Measurements from ENCODE around the gene HNRNPU.
"Not testable (repeated sequence)": the region's sequence is repeated elsewhere in the genome, so short reads cannot be mapped to it uniquely, and the experiment has no call there.

HNRNPU gene

DNA sequence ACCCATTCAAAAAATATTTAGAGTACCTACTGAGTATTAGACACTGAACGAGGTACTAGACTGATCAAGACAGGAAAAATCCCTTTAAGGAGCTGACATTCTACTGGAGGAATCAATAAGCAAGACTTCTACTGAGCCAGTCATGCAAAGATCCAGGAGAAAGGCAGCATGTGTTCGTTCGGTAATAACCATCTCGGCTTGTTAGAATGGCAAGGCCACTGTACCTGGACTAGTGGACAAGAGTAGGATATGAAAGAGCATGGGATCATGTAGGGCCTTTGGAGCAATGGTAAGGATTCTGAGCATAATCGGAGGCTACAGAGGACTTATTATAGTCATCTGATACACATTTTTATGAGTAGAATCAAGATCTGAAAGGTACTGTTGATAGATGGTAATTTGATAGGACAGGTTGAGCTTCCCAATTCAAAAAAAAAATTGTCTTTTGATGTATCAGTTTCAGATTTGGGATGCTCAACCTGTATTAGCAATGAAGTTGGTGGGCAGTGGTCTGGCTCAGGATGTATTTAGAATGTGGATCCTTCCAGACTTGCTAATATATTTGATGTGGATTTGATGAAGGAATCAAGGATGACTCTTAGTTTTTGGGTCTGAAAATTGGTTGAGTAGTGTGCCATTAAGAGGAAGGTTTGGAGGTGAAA, 26.6 kb downstream of the HNRNPU start:
- no peak for DNase-seq

DNA sequence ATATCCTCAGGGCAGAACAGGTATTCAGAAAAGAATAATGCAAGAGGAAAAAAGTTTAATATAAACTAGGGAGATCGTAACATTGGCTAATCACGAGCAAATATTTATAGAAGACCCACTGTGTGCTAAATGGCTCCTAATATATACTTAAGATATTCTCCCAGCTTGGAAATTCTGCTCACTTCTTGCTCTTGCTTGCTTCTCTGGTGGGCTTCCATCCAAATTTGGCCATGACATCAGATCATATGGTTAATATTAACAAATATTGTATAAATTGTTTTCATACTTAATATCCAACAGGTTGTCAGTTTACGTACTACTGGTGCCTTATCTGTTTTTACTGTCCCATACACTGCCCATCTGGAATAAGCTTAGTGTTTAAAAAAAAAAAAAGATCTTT, 27.8 kb downstream of the HNRNPU start:
- DNase-seq = no peak

GRCh38 chr1:244836135-244836521, 28.2 kb downstream of the HNRNPU start:
- DNase-seq = no peak

GRCh38 chr1:244835276-244836134, 28.8 kb downstream of the HNRNPU start, which contains the start of gene COX20:
Gene COX20 (plus strand): TSS chr1:244835658. CDS start chr1:244835715, 57 bp downstream.
- DNase-seq = peak; percentile 84

GRCh38 chr1:244834543-244835275, 29.6 kb downstream of the HNRNPU start:
- no peak for DNase-seq

GRCh38 chr1:244833734-244834542, 30.4 kb downstream of the HNRNPU start:
- DNase-seq = no peak

DNA sequence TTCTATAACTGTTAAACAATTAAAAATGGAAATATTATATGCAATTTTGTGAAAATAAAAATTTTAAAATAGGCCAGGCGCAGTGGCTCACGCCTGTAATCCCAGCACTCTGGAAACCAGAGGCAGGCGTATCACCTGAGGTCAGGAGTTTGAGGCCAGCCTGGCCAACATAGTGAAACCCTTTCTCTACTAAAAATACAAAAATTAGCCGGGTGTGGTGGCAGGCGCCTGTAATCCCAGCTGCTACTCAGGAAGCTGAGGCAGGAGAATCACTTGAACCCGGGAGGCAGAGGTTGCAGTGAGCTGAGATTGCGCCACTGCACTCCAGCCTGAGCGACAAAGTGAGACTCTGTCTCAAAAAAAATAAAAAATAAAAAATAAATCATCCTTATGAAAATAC, 31.1 kb downstream of the HNRNPU start:
- not testable (repeated sequence) for DNase-seq

GRCh38 chr1:244830639-244831038, 33.7 kb downstream of the HNRNPU start:
- DNase-seq = no peak

DNA sequence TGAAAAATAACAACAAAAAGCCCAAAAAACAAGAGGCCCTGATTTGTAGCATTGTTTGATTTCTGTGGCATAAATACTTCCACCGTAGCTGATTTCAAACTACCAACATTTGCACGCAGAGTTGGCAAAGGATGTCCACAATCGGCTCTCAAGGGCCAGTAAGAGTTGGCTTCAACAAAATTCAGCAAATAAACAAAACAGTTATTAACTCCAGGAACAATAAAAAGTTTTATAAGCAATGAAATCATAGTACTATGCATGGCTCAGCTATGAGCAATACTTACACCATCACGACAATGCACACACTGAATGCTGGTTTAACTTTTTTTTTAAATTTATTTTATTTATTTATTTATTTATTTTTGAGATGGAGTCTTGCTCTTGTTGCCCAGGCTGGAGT, 37.6 kb downstream of the HNRNPU start:
- DNase-seq = no peak

DNA sequence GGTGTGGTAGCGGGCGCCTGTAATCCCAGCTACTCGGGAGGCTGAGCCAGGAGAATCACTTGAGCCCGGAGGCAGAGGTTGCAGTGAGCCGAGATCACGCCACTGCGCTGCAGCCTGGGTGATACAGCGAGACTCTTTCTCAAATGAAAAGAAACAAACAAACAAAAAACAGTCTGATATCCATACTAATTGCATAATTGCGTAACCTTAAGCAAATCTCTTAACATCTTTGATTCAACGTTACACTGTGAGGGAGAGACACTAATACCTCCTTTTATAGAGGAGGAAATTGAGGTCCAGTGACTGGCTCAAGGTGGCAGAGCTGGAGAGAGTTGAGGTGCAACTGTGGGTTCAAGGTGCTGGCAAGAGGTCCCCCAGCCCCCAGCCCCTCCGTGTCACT, 41.5 kb downstream of the HNRNPU start:
- no peak for DNase-seq

- no peak for DNase-seq
Observed at GRCh38 chr1:244821134-244821533, 43.2 kb downstream of the HNRNPU start.

- DNase-seq = no peak
Observed at GRCh38 chr1:244820131-244820530, 44.2 kb downstream of the HNRNPU start.

DNA sequence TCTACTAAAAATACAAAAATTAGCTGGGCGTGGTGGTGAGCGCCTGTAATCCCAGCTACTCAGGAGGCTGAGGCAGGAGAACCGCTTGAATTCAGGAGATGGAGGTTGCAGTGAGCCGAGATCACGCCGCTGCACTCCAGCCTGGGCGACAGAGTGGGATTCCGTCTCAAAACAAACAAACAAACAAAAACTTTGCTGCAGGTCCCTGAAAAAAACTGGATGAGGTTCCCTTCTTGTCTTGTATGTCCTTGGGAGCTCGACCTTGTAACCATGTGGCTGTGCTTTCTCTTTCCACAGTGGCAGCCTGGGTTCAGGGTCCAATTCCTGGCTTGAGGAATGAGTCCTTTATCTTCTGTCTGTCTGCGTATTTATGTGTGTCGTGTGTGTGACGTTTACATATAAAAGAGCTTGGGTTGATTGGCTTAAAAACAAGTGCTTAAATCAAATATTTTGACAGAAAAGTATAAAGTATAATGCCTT, 46.9 kb downstream of the HNRNPU start:
- no peak for DNase-seq

DNA sequence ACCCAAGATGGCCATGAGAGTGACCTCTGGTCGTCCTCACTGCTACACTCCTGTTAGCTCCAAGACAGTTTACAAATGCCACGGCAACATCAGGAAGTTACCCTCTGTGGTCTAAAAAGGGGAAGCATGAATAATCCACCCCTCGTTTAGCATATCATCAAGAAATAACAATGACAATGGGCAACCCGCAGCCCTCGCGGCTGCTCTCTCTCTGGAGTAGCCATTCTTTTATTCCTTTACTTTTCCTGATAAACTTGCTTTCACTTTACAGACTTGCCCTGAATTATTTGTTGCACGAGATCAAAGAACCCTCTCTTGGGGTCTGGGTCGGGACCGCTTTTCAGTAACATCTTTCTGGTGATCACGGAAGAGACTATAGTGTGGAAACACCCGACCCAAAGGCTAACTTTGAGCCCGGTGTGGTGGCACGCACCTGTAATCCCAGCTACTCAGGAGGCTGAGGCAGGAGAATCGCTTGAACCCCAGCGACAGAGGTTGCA, 48.7 kb downstream of the HNRNPU start:
- DNase-seq = no peak

- no peak for DNase-seq
Observed at GRCh38 chr1:244813327-244813726, 51.0 kb downstream of the HNRNPU start.

DNA sequence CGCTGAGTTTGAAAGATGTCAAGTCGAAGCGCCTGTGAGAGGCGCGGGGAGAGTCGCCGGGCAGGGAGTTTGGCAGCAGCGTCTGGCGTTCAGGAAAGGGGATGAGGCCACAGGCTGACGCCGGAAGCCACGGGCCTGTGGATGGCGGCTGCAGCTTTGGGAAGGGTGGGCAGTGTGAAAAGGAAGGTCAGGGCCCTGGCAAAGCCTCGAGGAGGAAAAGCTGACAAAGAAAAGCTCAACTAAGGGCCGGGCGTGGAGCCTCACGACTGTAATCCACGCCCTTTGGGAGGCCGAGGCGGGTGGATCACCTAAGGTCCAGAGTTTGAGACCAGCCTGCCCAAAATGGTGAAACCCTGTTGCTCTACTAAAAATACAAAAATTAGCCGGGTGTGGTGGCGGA, 54.1 kb downstream of the HNRNPU start:
- no peak for DNase-seq

- DNase-seq = no peak
Observed at GRCh38 chr1:244807138-244807537, 57.2 kb downstream of the HNRNPU start.

- DNase-seq = no peak
Observed at GRCh38 chr1:244804841-244805240, 59.5 kb downstream of the HNRNPU start.

DNA sequence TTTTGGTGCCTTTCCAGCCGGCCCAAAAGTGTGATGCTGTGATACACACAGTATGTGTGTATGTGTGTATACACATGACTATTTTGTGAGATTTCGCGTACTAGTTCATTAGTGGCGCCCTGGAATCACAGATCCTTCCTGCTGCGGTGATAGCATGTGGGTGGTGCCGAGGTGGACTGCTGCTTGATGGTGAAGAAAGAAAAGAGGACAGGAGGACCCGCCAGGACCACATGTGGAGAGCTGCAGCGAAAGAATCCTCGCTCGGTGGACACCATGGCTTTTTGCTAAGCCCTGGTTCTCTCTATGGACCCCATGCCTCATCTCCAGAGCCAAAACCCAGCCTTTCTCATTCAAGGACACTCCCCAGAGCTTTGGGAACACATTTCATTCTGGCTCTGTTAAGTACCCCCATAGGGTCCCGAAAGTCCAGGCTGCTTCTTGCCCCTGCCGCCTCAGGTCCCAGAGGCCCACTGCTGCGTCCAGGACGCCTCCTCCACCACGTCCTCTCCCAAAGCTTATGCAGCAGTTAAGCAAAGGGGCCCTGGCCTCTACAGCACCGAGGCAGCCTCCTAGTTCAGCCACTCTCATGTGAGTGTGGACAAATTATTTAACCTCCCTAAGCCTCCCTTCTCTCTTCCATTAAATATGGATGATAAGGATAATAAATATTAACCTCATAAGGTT, 61.6 kb downstream of the HNRNPU start:
- DNase-seq = no peak

DNA sequence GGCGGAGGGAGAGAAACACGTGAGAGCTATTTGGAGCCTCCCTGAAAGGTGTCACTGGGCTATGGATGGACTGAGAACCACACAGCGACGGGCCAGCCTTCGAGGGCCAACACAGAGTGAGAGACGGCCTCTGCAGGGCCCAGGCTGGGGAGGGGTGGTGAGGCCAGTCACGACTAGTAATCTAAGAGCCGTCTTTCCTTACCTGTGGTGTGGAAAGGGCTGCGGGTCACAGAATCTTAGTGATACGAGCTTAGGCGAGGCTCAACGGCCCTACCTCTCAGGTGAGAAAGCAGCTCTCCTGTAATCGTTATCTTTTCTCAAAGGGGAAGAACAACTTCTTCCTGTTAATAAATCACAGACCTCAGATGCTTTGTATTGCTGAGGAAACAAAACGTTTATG, 62.3 kb downstream of the HNRNPU start:
- DNase-seq = no peak

DNA sequence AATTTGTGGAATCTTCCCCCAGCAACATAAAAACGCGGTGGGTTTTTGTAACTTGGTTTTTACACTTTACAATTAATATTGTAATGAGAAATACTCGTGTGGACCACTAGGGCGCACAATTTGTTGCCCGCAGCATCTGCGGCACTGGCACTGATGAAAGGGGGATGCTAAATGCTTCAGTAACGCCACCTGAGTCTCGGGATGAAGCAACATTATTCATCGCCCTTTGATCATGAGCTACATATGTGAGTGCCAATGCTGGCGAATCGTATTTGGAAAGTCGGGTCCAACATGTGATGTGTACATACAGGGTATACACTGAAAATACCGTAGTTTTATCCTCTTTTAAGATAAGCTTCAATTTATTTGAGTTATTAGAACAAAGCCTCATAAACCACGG, 63.1 kb downstream of the HNRNPU start:
- peak; percentile 14 for DNase-seq

DNA sequence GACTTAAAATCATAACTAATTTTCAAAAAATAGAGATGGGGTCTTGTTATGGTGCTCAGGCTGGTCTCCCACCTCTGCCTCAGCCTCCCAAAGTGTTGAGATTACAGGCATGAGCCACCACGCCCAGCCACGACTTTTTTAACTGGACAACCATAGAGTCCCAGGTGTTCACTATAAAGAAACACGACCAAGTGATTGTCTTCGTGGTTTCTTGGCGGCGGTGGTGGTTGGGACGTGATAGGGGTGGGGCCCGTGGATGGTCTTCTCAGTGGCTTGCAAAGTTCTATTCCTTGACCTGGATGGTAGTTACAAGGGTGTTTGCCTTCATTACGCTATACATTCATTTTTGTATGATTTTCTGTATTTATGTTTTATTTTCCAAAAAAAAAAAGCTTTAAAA, 63.5 kb downstream of the HNRNPU start:
- DNase-seq = no peak

Measured in NCI-H510A (cell line).